Neural cell (in vitro differentiated cells): ENCODE results near the gene SYDE2.

Experiments used
- SMC3 ChIP-seq: fragments of 450-650 bp; conservative IDR thresholded peaks from 2 replicates; pipeline ENCODE4 v1.6.1; 2014; ENCODE audit warnings: antibody characterized with exemption, mild to moderate bottlenecking, moderate library complexity; ENCODE audit not compliant: poor library complexity
- TF ChIP-seq, protein P1 (sequence below): IDR thresholded peaks from 2 replicates; pipeline ENCODE4 v1.6.1; 2012; ENCODE audit warnings: borderline replicate concordance
- TF ChIP-seq, protein P2 (sequence below): fragments of 450-650 bp; IDR thresholded peaks from 2 replicates; pipeline ENCODE4 v1.5.1; 2014; ENCODE audit warnings: antibody characterized with exemption, mild to moderate bottlenecking, moderate library complexity; ENCODE audit not compliant: poor library complexity, severe bottlenecking

DNA sequence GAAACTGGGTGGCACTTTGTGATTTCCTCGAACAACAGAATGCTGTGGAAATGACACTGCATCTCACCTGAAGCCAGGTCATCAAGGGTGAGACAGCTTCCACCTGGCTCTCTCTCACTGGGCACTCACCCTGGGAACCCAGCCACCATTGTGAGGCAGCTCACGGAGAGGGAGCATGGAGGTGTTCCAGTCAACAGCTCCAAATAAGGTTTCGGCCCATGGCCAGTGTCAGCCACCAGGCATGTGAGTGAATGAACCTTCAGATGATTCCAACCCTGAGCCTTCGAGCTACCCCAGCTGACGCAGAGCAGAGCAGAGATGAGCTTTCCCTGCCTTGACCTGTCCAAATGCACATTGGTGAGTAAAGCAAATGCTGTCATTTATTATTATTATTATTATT, 58.1 kb downstream of the SYDE2 start:
- TF ChIP-seq, protein P1, sequence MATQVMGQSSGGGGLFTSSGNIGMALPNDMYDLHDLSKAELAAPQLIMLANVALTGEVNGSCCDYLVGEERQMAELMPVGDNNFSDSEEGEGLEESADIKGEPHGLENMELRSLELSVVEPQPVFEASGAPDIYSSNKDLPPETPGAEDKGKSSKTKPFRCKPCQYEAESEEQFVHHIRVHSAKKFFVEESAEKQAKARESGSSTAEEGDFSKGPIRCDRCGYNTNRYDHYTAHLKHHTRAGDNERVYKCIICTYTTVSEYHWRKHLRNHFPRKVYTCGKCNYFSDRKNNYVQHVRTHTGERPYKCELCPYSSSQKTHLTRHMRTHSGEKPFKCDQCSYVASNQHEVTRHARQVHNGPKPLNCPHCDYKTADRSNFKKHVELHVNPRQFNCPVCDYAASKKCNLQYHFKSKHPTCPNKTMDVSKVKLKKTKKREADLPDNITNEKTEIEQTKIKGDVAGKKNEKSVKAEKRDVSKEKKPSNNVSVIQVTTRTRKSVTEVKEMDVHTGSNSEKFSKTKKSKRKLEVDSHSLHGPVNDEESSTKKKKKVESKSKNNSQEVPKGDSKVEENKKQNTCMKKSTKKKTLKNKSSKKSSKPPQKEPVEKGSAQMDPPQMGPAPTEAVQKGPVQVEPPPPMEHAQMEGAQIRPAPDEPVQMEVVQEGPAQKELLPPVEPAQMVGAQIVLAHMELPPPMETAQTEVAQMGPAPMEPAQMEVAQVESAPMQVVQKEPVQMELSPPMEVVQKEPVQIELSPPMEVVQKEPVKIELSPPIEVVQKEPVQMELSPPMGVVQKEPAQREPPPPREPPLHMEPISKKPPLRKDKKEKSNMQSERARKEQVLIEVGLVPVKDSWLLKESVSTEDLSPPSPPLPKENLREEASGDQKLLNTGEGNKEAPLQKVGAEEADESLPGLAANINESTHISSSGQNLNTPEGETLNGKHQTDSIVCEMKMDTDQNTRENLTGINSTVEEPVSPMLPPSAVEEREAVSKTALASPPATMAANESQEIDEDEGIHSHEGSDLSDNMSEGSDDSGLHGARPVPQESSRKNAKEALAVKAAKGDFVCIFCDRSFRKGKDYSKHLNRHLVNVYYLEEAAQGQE = no peak
- TF ChIP-seq SMC3 = no peak
- TF ChIP-seq, protein P2, sequence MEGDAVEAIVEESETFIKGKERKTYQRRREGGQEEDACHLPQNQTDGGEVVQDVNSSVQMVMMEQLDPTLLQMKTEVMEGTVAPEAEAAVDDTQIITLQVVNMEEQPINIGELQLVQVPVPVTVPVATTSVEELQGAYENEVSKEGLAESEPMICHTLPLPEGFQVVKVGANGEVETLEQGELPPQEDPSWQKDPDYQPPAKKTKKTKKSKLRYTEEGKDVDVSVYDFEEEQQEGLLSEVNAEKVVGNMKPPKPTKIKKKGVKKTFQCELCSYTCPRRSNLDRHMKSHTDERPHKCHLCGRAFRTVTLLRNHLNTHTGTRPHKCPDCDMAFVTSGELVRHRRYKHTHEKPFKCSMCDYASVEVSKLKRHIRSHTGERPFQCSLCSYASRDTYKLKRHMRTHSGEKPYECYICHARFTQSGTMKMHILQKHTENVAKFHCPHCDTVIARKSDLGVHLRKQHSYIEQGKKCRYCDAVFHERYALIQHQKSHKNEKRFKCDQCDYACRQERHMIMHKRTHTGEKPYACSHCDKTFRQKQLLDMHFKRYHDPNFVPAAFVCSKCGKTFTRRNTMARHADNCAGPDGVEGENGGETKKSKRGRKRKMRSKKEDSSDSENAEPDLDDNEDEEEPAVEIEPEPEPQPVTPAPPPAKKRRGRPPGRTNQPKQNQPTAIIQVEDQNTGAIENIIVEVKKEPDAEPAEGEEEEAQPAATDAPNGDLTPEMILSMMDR = no peak
